HG03097 (cell line): Measurements from ENCODE around the gene RFX6.

Experiments
- ATAC-seq: cut with Tn5 transposase; IDR thresholded peaks from one replicate; pipeline ENCODE4 v1.9.1; 2021; ENCODE audit not compliant: unreplicated experiment, low FRiP score

Gene RFX6

GRCh38 chr6:116894669-116895068, 17.6 kb downstream of the RFX6 start:
- no peak for ATAC-seq

- ATAC-seq = no peak
Observed at GRCh38 chr6:116895935-116896334, 18.9 kb downstream of the RFX6 start.

DNA sequence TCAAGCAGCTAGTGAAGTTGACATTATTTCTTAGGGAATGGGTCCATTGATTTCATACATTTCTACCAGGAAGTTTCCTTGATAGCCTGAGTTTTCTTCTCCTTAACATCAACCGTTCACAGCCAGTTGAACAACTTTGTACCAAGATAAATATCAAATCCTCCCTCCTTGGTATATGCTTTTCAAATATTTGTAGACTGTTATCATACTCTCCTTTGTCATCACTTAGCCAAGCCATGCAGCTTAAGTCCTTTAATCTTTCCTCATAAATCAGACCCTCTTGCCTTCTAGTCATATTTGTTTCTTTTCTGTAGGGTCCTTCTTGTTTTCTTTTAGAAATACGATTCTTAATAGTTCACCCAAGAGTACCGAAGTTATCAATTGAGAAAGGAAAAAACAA, 25.6 kb downstream of the RFX6 start:
- no peak for ATAC-seq

- ATAC-seq = no peak
Observed at GRCh38 chr6:116922853-116923548, 46.0 kb downstream of the RFX6 start.

GRCh38 chr6:116924245-116924644, 47.2 kb downstream of the RFX6 start:
- no peak for ATAC-seq

GRCh38 chr6:116925088-116925794, 48.2 kb downstream of the RFX6 start:
- no peak for ATAC-seq

DNA sequence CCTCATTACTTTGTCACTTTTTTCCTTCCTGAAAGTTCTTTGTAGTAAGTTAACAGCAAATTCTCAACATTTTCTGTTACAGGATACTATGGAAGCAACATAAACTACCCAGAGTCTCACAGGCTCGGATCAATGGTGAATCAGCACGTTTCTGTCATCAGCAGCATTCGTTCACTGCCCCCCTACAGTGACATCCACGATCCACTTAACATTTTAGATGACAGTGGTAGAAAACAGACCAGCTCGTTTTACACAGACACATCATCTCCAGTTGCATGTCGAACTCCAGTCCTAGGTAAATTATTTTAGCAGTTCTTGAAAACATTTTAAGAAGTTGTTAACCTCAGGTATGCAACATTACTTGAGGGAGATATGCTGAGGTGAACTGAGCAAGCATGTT, 51.6 kb downstream of the RFX6 start:
- ATAC-seq = no peak

GRCh38 chr6:116929825-116930224, 52.8 kb downstream of the RFX6 start:
- no peak for ATAC-seq

DNA sequence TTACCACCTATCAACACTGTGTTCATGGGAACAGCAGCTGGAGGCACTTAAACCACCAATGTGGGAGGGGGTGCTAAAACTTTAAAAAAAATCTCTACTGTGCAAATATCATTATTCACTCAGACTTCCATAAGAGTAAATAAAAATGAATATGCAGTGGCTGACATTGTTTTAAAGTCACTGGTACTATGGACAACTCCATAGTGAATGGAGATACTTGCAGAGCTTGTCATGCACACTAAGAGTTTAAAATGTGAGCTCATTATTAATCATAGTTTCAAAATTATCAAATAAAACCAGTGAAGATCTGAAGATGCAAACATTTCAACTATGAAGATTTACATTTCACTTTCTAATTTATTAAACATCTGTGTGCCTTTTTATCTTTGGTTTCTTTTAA, 54.4 kb downstream of the RFX6 start:
- ATAC-seq = no peak

DNA sequence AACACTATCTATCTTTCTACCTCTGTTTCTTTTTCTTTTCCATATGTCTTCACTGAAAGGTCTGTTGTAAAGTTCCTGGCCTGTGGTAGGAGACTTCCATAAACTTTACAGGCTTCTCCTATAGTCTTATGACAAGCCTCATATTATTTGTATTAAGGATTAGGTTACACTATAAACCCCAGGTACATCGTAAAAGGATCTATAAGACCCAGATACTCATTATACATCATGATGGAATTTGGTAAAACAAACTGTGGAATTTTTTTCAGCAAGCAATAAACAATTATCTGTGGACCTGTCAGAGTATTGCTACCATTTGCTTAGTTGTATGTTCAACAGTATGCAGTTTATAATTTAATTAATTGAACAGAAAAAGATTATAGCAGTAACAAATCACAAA, 55.5 kb downstream of the RFX6 start:
- no peak for ATAC-seq

DNA sequence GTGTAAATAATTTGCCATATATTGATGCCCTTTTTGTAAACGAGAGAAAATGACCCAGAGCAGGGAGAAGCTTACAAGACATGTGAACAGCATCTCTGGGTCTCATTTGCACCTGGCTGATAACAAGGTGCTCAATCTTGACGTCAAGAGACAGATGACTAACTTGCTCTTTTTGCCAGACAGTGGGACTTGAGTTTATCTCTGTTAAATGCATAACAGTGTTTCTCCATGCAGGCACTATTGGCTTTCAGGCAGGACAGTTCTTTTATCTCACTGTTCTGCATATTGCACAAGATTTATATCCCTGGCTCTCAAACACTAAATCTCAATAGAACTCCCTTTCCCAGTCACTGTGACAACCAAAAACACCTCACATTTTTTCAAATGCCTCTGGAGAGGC, 56.4 kb downstream of the RFX6 start:
- no peak for ATAC-seq

DNA sequence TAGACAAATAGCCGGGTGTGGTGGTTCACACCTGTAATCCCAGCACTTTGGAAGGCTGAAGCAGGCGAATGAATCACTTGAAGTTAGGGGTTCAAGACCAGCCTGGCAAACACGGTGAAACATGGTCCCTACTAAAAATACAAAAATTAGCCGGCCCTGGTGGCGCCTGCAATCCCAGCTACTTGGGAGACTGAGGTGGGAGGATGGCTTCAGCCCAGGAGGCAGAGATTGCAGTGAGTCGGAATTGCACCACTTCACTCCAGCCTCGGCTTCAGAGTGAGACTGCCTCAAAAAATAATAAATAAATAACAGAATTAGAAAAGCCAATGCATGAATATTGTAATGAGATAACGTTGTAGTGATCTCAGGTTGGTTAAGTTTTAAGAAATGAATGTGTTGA, 61.3 kb downstream of the RFX6 start:
- ATAC-seq = no peak

GRCh38 chr6:116941727-116942126, 64.7 kb downstream of the RFX6 start:
- ATAC-seq = no peak

DNA sequence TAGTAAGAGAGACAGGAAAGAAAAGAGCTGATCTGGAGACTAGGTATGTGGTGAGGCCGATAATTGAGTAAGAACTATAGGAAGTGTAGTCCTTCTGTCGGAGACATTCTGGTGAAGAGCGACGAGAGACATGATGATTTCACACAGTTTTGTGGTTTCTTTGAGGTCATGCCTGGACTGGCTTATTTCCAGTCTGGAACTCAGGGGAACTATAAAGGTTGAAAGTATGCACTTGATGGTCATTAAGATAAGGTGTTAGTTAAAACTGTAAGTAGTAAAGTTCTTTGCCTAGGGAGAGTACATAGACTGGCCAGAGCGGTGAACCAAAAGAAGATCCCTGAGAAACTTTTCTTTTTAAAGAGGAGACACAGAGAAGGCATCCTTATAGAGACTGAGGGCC, 68.8 kb downstream of the RFX6 start:
- ATAC-seq = no peak

DNA sequence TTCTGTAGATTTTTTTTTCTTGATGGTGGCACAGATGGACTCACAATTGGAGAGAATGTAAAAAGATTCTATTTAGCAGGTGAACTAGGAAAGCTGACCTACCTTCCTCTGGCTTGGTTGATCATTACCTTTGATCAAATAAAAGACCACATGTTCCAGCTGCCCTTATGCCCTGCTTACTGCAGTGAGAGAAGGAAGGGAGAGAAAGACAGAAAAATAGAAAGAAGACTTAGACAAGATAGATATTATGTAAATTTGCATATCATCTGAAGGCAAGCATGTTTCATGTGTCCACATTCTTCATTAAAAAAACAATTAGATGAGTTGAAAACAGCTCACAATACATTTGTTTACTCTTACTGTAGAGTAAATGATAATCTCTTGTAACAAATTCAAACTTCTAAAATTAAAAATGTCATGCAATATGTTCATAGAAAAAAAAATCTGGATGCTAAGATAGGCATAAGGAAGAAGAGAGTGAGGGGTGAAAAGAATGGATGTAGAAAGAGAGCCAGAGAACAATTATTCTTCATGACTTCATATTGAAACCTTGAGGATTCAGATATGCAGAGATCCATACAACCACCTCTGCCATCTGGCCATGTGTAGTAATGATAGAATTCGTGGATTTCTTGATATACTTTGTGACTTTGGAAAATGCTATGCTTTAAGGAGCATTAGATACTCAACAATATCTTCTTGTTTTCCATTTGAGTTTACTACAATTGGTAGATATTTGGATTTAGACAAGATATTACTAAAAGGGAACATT, 71.7 kb downstream of the RFX6 start:
- ATAC-seq = no peak

GRCh38 chr6:116949964-116950363, 72.9 kb downstream of the RFX6 start:
- ATAC-seq = no peak

DNA sequence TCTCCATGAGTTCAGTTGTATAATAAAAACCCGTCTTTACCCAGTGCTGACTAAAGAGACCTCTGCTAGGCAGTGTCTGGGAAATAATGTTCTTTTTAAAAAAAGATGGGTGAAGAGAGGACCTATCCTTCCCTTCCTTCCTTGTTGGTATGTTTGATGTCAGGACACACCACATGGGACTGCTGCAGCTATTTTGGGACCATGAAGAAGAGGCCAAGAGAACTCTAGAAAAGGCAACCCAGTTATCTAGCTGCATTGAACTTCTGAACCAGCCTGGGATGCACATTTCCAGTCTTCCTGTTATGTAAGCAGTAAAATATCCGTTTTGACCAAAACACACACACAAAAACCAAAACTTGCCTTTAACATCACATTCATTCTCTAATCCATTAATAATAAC, 77.3 kb downstream of the RFX6 start:
- ATAC-seq = no peak

DNA sequence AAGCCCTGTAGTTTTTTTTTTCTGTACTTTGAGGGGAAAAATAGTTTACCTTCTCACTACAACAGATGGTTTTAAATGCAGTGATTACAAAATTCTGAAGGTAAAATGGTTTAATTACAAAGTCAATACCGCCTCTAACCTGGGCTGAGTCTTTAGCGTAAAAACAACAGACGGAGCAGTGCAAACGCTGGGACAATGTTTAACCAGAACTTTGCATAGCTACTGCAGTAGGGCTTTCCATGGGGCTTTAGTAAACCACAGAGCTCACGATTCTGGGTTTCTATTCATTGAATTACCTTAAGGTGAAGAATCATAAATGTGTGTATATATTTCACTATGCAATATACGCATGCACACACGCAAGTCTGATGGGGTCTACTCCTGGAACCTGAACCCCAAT, 77.9 kb downstream of the RFX6 start:
- ATAC-seq = no peak

DNA sequence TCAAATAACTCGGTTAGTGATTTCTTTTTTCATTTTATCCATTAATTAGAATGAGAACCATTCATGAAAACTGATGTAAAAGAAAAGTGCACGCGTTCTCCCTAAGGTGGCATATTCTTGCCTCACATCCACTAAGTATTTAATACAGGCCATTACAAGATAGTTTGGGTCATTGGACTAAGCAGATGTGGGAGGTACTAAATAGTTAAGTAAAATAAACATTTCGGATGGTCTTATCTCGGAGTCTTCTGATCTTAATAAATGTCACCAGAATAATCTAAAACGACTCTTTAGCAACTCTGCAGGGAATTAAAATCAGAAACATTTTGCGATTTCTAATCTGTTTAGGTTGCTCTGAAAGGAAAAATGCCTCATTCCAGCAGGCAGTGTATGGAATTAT, 78.7 kb downstream of the RFX6 start:
- no peak for ATAC-seq

DNA sequence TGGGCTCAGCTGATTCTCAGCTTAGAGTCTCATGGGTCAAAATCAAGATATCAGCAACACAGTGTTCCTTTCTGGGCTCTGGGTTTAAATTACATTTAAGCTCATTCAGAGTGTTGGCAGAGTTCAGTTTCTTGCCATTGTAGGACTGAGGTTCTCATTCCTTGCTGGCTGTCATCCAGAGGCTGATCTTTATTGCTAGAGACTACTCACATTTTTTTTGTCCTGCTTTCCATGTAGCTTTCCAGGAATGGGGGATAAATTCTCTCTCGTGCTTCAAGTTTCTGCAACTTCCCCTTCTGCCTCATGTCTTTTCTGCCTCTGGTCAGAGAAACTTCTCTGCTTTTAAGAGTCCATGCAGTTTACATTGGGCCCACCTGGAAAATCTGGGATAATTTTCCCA, 86.9 kb downstream of the RFX6 start:
- ATAC-seq = no peak

DNA sequence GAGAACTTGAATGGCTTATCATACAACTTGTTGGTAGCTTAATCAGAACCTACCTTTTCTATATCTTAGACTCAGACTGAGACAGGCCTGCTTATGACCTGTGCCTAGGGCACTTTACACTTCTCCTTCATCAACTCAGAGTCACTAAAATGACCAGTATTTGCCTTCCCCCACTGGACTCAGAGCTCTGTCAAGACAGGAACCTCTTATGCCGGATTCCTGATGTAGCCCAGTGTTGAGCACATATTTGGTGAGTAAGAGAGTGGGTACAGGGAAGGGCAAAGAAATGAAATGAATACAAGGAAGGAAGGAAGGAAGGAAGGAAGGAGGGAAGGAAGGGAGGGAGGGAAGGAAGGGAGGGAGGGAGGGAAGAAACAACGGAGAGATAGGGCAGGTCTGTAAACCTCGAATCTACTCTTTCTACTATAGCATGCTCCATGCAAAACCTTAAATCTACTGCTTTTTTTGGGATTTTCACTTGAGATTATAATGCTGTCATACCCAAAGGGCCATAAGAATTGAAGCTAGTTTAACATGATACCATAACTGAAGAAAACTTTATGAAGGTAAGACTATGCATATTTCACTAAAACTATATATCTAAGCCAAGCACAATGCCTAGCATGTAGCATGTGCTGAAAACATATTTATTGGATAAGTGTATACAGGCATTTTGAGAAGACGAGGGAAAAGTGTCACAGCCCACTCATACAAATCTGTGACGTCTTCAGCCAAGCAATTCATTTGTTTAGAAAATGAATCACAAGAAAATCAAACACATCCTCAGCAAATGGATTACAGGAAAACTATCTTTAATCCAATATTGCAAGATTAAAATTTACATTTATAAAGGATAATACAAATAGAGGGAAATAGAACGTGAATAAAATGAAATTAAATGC, 89.9 kb downstream of the RFX6 start:
- no peak for ATAC-seq
